ENCODE data around the gene COL15A1.
A peak's percentile ranks its signal among the peaks of the same experiment; 100 is the strongest.
"Not testable (repeated sequence)": the region's sequence is repeated elsewhere in the genome, so short reads cannot be mapped to it uniquely, and the experiment has no call there.

The COL15A1 gene

GRCh38 chr9:98995971-98996504 lies 52.3 kb downstream of the COL15A1 start:
- no peak for DNase-seq

DNA sequence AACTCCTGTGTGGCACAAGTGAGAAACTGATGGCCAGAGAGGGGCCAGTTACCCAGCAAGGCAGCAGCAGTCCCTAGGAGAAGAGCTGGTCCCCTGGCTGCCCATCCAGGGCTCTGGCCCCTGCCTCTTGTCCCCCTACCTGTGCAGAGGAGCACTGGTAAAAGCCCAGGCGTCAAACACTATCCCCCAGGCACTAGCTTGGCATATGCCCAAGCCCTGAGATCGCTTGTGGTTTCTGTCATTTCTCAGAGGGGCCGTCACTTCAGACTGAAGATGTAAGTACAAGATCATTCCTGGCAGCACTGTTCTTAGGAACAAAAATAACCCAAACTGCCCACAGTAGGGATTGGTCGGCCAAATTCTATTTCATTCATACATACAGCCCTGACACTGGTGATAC lies 53.9 kb downstream of the COL15A1 start:
- DNase-seq: no peak

- peak; percentile 69 to 74 for DNase-seq
Observed at GRCh38 chr9:98998441-98999151, 54.9 kb downstream of the COL15A1 start.

DNA sequence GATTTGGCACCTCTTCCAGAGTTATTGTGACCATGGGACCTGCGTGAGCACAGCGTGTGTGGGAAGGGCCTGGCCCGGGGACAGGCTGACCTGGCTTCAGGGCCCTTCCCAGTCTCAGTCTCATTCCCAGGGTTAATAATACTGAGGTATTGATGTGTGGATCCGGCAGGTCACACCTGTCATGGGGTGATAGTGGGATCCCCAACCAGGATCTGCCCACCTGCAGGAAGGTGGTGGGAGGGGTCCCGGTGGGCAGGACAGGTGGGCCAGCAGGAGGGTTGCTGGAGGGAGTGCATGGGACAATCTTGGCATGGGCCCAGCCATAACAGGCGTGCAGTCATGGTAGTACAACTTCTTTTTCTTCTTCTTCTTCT lies 55.4 kb downstream of the COL15A1 start:
- DNase-seq: no peak

DNA sequence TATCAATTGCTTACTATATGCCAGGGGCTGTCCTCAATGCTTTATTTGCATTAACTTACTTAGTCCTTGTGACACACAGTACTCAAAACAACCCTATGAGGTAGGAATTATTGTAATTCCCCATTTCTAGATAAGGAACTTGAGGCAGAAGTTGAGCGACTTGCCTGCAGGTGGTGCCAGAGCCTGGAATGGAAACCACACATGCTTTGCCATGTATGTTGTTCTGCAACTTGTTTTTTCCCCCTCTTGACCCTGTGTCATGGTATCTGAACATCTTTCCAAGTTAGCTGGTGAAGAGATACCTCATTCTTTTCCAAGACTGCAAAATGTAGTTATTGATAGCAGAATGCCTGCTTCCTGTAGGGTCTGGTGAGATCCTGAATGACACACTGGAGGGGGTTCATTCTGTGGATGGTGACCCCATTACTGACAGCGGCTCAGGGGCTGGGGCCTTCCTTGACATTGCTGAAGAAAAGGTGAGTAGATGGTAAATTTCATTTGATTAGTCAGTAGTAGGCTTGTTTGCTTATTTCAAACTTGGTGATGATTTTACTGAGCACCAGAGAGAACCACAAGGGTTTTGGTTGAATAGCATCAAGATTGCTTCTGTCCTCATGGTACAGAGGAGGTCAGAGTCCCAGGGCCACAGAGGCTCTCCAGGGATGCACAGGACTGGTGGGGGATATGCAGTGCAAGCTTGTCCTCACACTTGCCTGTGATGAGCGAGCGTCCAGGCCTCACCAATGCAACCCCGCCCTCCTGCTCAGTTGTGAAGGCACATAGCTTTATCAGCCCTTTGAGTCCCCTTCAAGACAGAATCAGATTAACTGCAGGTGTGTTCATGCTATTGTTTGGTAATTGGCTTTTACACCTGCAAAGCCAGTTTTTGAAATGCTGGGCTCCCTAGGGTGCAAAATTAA lies 57.0 kb downstream of the COL15A1 start:
- DNase-seq: peak; percentile 89 to 92

GRCh38 chr9:99001892-99002291 lies 58.2 kb downstream of the COL15A1 start:
- no peak for DNase-seq

DNA sequence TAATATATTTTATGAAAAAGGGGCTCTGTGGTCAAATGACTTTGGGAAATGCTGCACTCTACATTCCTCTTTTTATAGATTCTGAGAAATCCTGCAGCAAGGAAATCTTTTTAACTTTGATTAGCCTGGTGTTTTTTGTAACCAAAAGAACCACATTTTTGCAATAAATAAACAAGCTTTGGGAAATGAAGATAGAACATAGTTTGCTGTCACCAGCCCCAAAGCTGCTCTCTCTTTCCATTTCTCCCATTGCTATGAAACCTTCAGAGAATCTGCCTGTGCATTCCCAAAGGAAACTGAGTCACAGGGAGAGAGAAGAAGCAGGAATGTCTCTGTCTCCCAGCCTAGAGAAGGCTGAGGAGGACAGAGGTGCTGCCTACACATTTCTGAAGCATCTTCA lies 59.0 kb downstream of the COL15A1 start:
- DNase-seq: no peak

GRCh38 chr9:99003308-99003707 lies 59.6 kb downstream of the COL15A1 start:
- DNase-seq: no peak

- no peak for DNase-seq
Observed at GRCh38 chr9:99004115-99004514, 60.4 kb downstream of the COL15A1 start.

- no peak for DNase-seq
Observed at GRCh38 chr9:99004717-99005460, 61.2 kb downstream of the COL15A1 start.

DNA sequence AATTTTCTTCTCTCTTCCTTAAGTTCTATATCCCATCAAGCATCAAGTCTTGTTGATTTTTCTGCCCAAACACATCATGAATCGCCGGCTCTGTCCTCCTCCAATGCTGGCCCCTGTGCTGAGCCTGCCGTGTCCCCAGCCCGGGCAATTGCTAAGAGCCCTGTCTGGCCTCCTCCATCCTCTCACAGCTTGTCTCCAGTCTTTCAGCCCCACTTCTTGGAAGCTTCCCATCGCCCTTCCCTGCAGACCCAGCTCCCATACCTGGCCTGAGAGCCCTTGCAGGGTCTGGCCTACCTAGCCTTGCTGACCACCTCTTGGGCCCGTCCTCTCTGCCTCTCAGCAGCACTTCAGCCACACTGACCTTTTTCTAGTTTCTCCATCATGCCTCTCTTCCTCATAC lies 61.9 kb downstream of the COL15A1 start:
- DNase-seq: no peak

- DNase-seq: no peak
Observed at GRCh38 chr9:99006511-99006910, 62.8 kb downstream of the COL15A1 start.

- no peak for DNase-seq
Observed at GRCh38 chr9:99006979-99007378, 63.3 kb downstream of the COL15A1 start.

GRCh38 chr9:99008203-99008602 lies 64.5 kb downstream of the COL15A1 start:
- no peak for DNase-seq

GRCh38 chr9:99010393-99010792 lies 66.7 kb downstream of the COL15A1 start:
- not testable (repeated sequence) for DNase-seq

DNA sequence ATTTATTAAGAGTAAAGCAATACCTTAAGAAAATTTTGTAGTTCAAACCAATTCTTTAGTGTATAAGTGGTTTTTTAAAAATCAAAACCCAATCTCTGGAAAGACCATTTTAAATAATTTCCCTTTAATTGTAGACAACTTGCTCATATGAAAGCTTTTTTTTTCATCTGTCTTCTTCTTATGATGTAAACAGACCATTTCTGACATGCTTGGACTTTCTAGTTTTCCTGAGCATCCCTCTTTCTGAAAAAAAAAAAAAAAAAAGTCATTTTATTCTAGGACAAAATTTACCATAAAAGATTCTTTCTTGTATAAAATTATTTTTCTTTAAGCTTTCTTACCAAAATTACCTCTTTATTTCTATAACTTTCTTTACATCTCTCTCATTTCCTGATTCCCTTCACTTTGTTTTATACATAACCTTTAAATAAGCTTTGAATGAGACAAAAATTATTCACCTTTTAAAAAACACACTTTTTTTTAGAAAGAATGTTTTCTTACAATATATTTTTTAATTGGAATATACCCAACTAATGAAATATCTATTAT lies 67.5 kb downstream of the COL15A1 start:
- no peak for DNase-seq

GRCh38 chr9:99012957-99013512 lies 69.3 kb downstream of the COL15A1 start:
- DNase-seq: peak; percentile 34

DNA sequence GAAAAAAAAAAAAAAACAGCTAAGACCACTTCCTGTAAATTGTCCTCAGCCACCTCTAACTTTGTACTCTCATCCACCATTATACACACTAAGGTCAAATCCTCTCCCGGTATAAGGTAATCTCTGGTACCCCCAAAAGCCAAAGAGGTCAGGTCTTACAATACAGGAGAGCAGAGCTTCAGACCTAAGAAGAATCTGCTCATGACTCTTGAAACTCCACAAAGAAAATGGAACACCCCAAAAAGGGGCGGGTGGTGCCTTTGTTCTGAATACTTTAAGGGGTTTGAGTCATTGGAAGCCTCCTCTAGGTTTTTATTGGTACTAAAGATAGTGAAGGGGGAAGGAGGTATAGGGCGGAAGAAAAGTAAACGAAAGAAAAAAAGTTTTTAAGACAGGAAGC lies 69.8 kb downstream of the COL15A1 start:
- no peak for DNase-seq

DNA sequence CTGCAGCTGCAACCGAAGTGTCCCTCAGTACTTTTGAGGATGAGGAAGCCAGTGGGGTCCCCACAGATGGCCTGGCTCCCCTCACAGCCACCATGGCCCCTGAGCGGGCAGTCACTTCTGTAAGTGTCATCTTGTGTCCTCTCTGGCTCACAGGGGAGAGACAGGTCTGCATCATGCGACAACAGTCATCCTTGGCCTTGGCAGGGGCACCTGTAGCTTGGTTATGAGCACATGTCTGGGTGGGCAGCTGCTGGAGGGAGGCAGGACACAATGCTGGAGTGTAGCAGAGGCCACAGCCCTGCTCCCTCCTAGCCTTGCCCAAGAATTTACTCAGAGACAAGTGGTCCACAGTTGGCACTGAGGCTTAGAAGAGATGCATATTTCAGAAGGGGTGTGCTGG lies 71.7 kb downstream of the COL15A1 start:
- no peak for DNase-seq

DNA sequence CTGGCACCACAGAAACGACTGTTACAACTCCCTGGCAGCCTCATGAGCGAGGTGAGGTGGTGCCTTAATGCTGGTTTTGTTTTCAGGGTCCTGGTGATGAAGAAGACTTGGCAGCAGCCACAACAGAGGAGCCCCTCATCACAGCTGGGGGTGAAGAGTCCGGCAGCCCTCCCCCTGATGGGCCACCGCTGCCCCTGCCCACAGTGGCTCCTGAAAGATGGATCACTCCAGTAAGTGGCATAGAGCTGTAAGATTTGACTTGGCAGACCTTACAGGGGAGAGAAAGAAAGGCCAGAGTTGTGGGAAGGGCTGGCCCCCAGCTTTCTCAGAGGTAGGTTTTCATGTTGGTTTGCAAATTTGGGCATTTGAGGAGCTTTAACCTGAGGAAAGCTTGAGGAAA lies 72.2 kb downstream of the COL15A1 start:
- DNase-seq: no peak

GRCh38 chr9:99016681-99017387 lies 73.1 kb downstream of the COL15A1 start:
- DNase-seq: no peak

GRCh38 chr9:99018653-99019052 lies 74.9 kb downstream of the COL15A1 start:
- no peak for DNase-seq

All from inflammatory macrophage (primary cell).